Right ventricle myocardium superior (tissue), 1 donor: ENCODE measurements around the gene STON1. TPM values are rescaled to one million over a fixed set of nuclear protein-coding genes. Genes with fewer than 3 reads are reported as not detected.
"Not testable (repeated sequence)": the region's sequence is repeated elsewhere in the genome, so short reads cannot be mapped to it uniquely, and the experiment has no call there.

ENCODE experiments used
- ATAC-seq: fragments of 200-7000 bp; cut with Tn5 transposase; one replicate; pipeline ENCODE4 v1.9.1; 2020; ENCODE audit warnings: mild to moderate bottlenecking; ENCODE audit not compliant: poor library complexity
- DNase-seq: peaks from one replicate; pipeline ENCODE4 v3.0.0-alpha.2; 2020
- intact Hi-C: fragments of 100-400 bp; cut with DNase I; formaldehyde crosslinking; loops from one replicate; pipeline ENCODE4 v1.11.2; 2022
- total RNA-seq: library from RNA; stranded (reverse); fragmentation: NEBNext Ultra II Directional; extraction: Animal tissue kit (Norgen Biotek cat#: 25700); gene quantifications from one replicate; pipeline ENCODE4 v1.2.1, GENCODE V29; 2021
- donor health status: DM: no; HTN: yes; CAD: no; lungs with severe emphysema.

The STON1 gene
- total RNA-seq, 1 donor from 2014 or later, result 8.1 TPM

- DNase-seq (peak; percentile 50), ATAC-seq (peak; percentile 67)
- intact Hi-C loops, result no loop called here
Observed at GRCh38 chr2:48525269-48525943, 4.5 kb upstream of the STON1 start.

GRCh38 chr2:48527226-48527885 lies 2.6 kb upstream of the STON1 start:
- ATAC-seq (no peak), DNase-seq (no peak)
- intact Hi-C loops, result no loop called here

GRCh38 chr2:48528431-48528830 lies 1.5 kb upstream of the STON1 start:
- no peak for DNase-seq
- no peak for ATAC-seq
- intact Hi-C loops, result no loop called here

GRCh38 chr2:48529194-48529593 lies 760 bp upstream of the STON1 start:
- no peak for DNase-seq
- intact Hi-C loops, result no loop called here
- no peak for ATAC-seq

- DNase-seq, result no peak
- ATAC-seq, result peak; percentile 2
- intact Hi-C loops, result no loop called here
Observed at GRCh38 chr2:48529676-48530032, 300 bp upstream of the STON1 start.

GRCh38 chr2:48531141-48531648 lies 1.2 kb downstream of the STON1 start:
- ATAC-seq (peak; percentile 28), DNase-seq (no peak)
- intact Hi-C loops, result no loop called here

GRCh38 chr2:48532174-48532573 lies 2.2 kb downstream of the STON1 start:
- ATAC-seq (no peak), DNase-seq (no peak)
- intact Hi-C loops, result no loop called here

- ATAC-seq (no peak), DNase-seq (no peak)
- intact Hi-C loops, result no loop called here
Observed at GRCh38 chr2:48532824-48533223, 2.9 kb downstream of the STON1 start.

GRCh38 chr2:48534781-48535180 lies 4.8 kb downstream of the STON1 start:
- DNase-seq, result no peak
- ATAC-seq, result no peak
- intact Hi-C loops, result no loop called here

GRCh38 chr2:48540237-48540935 lies 10.4 kb downstream of the STON1 start:
- no peak for DNase-seq
- intact Hi-C loops, result no loop called here
- ATAC-seq, result no peak

- DNase-seq, result no peak
- no peak for ATAC-seq
- intact Hi-C loops, result no loop called here
Observed at GRCh38 chr2:48541666-48542389, 11.9 kb downstream of the STON1 start.

- DNase-seq (no peak), ATAC-seq (peak; percentile 36)
- intact Hi-C loops, result no loop called here
Observed at GRCh38 chr2:48543895-48544294, 13.9 kb downstream of the STON1 start.

GRCh38 chr2:48545244-48545643 lies 15.3 kb downstream of the STON1 start:
- no peak for ATAC-seq
- intact Hi-C loops, result no loop called here
- no peak for DNase-seq

GRCh38 chr2:48548840-48549239 lies 18.9 kb downstream of the STON1 start:
- no peak for DNase-seq
- ATAC-seq, result no peak
- intact Hi-C loops, result no loop called here

GRCh38 chr2:48549972-48550371 lies 20.0 kb downstream of the STON1 start:
- intact Hi-C loops, result no loop called here
- DNase-seq (no peak), ATAC-seq (no peak)

GRCh38 chr2:48551548-48551947 lies 21.6 kb downstream of the STON1 start:
- ATAC-seq (no peak), DNase-seq (no peak)
- intact Hi-C loops, result no loop called here

GRCh38 chr2:48555071-48555470 lies 25.1 kb downstream of the STON1 start:
- DNase-seq, intact Hi-C loops, ATAC-seq: not testable (repeated sequence)

- ATAC-seq, result no peak
- intact Hi-C loops, result no loop called here
- no peak for DNase-seq
Observed at GRCh38 chr2:48558456-48558855, 28.5 kb downstream of the STON1 start.

GRCh38 chr2:48560546-48561209 lies 30.7 kb downstream of the STON1 start:
- DNase-seq (no peak), ATAC-seq (no peak)
- intact Hi-C loops, result no loop called here
